ENCODE measurements around the gene LDHAL6B. TPM values are rescaled to one million over a fixed set of nuclear protein-coding genes. Genes with fewer than 3 reads are reported as not detected.

The LDHAL6B gene
- polyA plus RNA-seq, 1 experiment, result not detected

DNA sequence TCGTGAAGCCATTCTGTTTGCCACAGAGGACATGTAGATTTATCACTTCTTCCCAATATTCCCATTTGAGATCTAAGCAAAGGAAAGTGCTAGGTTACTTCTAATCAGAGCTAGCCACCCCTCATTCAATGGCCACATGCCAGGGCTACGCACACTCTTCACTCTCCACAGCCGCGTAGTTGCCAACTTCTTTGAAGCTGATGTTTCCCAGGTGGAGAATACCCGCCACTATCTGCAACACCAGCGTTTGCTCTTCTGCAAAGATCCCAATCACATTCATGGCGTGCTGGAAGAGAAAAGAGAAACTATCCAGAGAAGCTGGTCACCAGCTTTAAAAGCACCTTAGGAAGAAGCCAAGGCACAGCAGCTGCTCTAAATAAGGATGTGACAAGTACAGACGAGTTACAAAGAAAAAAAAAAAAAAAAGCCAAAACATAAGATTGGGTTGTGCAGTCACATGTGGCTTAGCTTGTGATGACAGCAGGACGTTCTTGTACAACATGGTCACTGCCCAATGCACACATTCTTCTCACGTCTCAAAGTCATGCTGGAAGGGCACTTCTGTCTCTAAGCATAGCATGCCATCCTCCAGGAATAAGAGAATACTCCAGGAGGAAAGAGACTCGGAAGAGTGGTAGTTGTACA is 16.4 kb downstream of the LDHAL6B start:
- ChIA-PET CTCF (interaction anchor here (2.9 kb wide), 1 partner anchor 24 kb away, joined by 17 read pairs; no protein-coding TSS in a partner anchor), POLR2A (no interaction called here)
- 0 out of 2 replicates have a peak, but pooled peaks cover 3% of the 10 kb centered on the region for H3K9me3 ChIP-seq (ENCODE audit: control insufficient read depth, insufficient read depth, low read length)
- H3K4me3 ChIP-seq (ENCODE audit: low read depth, low read length), result no peak overlapping the region
- DNase-seq (ENCODE audit: low read depth, low spot score), result no peak
- TF ChIP-seq, protein P1, sequence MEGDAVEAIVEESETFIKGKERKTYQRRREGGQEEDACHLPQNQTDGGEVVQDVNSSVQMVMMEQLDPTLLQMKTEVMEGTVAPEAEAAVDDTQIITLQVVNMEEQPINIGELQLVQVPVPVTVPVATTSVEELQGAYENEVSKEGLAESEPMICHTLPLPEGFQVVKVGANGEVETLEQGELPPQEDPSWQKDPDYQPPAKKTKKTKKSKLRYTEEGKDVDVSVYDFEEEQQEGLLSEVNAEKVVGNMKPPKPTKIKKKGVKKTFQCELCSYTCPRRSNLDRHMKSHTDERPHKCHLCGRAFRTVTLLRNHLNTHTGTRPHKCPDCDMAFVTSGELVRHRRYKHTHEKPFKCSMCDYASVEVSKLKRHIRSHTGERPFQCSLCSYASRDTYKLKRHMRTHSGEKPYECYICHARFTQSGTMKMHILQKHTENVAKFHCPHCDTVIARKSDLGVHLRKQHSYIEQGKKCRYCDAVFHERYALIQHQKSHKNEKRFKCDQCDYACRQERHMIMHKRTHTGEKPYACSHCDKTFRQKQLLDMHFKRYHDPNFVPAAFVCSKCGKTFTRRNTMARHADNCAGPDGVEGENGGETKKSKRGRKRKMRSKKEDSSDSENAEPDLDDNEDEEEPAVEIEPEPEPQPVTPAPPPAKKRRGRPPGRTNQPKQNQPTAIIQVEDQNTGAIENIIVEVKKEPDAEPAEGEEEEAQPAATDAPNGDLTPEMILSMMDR (IDR thresholded peaks at IDR 0.05; ENCODE audit: low read depth, low read length), result no peak
- no peaks in the 10 kb centered on the region for H3K27me3 ChIP-seq (ENCODE audit: control insufficient read depth, insufficient read depth, low read length)
- no peak overlapping the region for H3K27ac ChIP-seq (ENCODE audit: low read depth, low read length)

DNA sequence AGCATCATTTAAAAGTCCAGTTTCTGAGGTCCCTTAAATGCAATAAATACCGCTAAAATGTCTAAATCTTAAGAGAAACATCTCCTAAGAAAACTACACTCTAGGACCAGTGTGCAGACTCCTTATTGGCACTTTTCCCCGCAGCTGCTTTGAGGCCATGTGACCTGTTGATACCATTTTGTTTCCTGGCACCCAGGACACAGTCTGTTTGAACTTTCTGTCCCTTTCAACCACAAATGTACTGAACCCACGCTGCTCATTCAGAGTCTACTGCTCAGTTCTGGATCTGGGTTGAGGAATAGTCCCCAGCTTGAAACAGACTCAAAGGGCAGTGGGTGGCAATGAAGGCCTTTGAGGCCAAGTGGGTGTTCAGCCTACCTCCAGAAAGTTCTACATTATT is 17.1 kb downstream of the LDHAL6B start:
- ChIA-PET CTCF (interaction anchor here (1.2 to 2.9 kb wide), 2 partner anchors 23 to 305 kb away, joined by 4 to 17 read pairs; no protein-coding TSS in a partner anchor), POLR2A (no interaction called here)
- no peaks in the 10 kb centered on the region for H3K27me3 ChIP-seq (ENCODE audit: control insufficient read depth, insufficient read depth, low read length)
- DNase-seq (ENCODE audit: low read depth, low spot score), result no peak
- TF ChIP-seq, protein P1 (IDR thresholded peaks at IDR 0.05; ENCODE audit: low read depth, low read length), result no peak
- H3K27ac ChIP-seq (ENCODE audit: low read depth, low read length), result no peak overlapping the region
- 0 out of 2 replicates have a peak, but pooled peaks cover 3% of the 10 kb centered on the region for H3K9me3 ChIP-seq (ENCODE audit: control insufficient read depth, insufficient read depth, low read length)
- H3K4me3 ChIP-seq (ENCODE audit: low read depth, low read length), result no peak overlapping the region

DNA sequence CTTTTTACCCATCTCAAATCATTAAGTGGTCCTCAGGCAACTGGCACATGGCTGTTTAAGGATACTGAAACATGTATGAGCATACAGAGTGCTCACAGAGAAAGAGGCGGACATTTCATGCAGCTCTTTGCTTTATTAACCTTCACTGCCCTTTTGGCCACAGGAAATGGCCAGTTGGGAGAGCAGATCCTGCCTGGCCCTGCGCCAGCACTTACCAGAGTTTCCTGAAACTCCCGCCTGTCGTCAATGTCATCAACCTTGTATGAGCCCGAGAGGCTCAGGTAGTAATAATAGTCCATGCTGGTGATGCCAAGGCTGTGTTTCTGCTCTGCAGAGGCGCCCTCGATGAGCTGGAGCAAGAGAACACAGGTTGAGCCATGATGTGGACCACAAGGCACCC is 17.8 kb downstream of the LDHAL6B start:
- H3K27me3 ChIP-seq (ENCODE audit: control insufficient read depth, insufficient read depth, low read length), result no peaks in the 10 kb centered on the region
- H3K4me3 ChIP-seq (ENCODE audit: low read depth, low read length), result no peak overlapping the region
- H3K27ac ChIP-seq (ENCODE audit: low read depth, low read length), result no peak overlapping the region
- ChIA-PET POLR2A (no interaction called here), CTCF (interaction anchor here (1.2 to 2.9 kb wide), 2 partner anchors 23 to 304 kb away, joined by 4 to 17 read pairs; no protein-coding TSS in a partner anchor)
- DNase-seq (ENCODE audit: low read depth, low spot score), result no peak
- TF ChIP-seq, protein P1 (IDR thresholded peaks at IDR 0.05; ENCODE audit: low read depth, low read length), result no peak
- H3K9me3 ChIP-seq (ENCODE audit: control insufficient read depth, insufficient read depth, low read length), result 0 out of 2 replicates have a peak, but pooled peaks cover 3% of the 10 kb centered on the region

DNA sequence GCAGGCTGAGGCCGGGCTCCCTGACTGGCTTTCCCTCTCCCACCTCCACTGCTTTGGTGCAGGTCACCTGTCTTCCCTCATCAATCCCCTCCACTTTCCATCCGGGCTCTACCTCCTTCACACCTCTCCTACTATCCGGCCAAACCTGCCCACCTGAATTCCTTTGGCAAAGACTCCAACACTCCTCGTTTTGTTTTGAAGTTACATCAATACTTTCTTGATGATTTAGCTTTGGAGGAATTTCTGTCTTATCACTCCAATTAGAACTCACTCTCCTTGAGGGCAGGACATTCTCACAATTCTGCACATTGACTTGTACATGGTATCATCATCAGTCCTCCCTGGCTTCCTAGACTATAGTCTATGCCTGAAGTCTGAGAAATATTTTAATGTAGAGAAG is 20.4 kb downstream of the LDHAL6B start:
- H3K9me3 ChIP-seq (ENCODE audit: control insufficient read depth, insufficient read depth, low read length), result 0 out of 2 replicates have a peak, but pooled peaks cover 3% of the 10 kb centered on the region
- CTCF ChIA-PET, result interaction anchor here (1.0 kb wide), 1 partner anchor 20 kb away, joined by 3 read pairs; no protein-coding TSS in a partner anchor
- H3K27ac ChIP-seq (ENCODE audit: low read depth, low read length), result no peak overlapping the region
- no peak for DNase-seq (ENCODE audit: low read depth, low spot score)
- H3K27me3 ChIP-seq (ENCODE audit: control insufficient read depth, insufficient read depth, low read length), result no peaks in the 10 kb centered on the region
- no peak overlapping the region for H3K4me3 ChIP-seq (ENCODE audit: low read depth, low read length)
- POLR2A ChIA-PET, result no interaction called here
- TF ChIP-seq, protein P1 (IDR thresholded peaks at IDR 0.05; ENCODE audit: low read depth, low read length), result no peak

DNA sequence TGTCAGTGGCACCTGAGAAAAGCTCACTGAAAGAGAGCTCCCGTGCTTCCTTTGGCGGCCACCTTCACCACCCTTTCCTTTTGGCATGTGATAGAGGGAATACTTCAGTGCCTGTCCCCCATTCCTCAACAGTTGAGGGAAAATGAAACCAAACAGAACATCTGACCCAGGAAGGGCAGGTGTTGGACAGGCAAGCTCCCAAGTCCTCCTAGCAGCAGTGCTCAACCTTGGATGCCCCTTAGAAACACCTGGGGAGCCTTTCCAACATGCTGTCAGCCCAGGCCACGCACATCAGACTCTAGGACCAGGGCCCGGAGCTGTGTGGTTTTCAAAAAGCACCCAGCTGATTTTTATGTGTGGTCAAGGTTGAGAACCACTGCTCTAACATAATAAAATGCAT is 22.4 kb downstream of the LDHAL6B start:
- ChIA-PET POLR2A (no interaction called here), CTCF (interaction anchor here (0.5 to 1.0 kb wide), 2 partner anchors 18 to 125 kb away, joined by 3 read pairs; no protein-coding TSS in a partner anchor)
- H3K27me3 ChIP-seq (ENCODE audit: control insufficient read depth, insufficient read depth, low read length), result no peaks in the 10 kb centered on the region
- TF ChIP-seq, protein P1 (IDR thresholded peaks at IDR 0.05; ENCODE audit: low read depth, low read length), result no peak
- H3K9me3 ChIP-seq (ENCODE audit: control insufficient read depth, insufficient read depth, low read length), result 0 out of 2 replicates have a peak, but pooled peaks cover 3% of the 10 kb centered on the region
- DNase-seq (ENCODE audit: low read depth, low spot score), result no peak
- no peak overlapping the region for H3K4me3 ChIP-seq (ENCODE audit: low read depth, low read length)
- H3K27ac ChIP-seq (ENCODE audit: low read depth, low read length), result no peak overlapping the region

Measured in AG04450 (cell line).